Activated naive CD8-positive, alpha-beta T cell treated with anti-CD3 and anti-CD28 coated beads for 36 hours (primary cell): ENCODE results near the gene HUNK. TPM values are rescaled to one million over a fixed set of nuclear protein-coding genes. Genes with fewer than 3 reads are reported as not detected.
"Not testable (repeated sequence)": the region's sequence is repeated elsewhere in the genome, so short reads cannot be mapped to it uniquely, and the experiment has no call there.

Experiments
- DNase-seq: peaks from one replicate; pipeline ENCODE4 v3.0.0; 2021
- H3K27ac Mint-ChIP-seq: one replicate; pipeline ENCODE4 v1.8.0; 2022; ENCODE audit warnings: mild to moderate bottlenecking, moderate library complexity, mixed read lengths
- H3K27me3 Mint-ChIP-seq: one replicate; pipeline ENCODE4 v1.8.0; 2022; ENCODE audit warnings: mild to moderate bottlenecking, mixed read lengths
- H3K36me3 Mint-ChIP-seq: one replicate; pipeline ENCODE4 v1.8.0; 2021; ENCODE audit warnings: mild to moderate bottlenecking, mixed read lengths
- H3K4me1 Mint-ChIP-seq: one replicate; pipeline ENCODE4 v1.8.0; 2021; ENCODE audit warnings: mixed read lengths
- H3K4me3 Mint-ChIP-seq: one replicate; pipeline ENCODE4 v1.8.0; 2022; ENCODE audit warnings: mild to moderate bottlenecking, moderate library complexity, mixed read lengths
- H3K9me3 Mint-ChIP-seq: one replicate; pipeline ENCODE4 v1.8.0; 2022; ENCODE audit warnings: mixed read lengths
- total RNA-seq, 2 experiments: library from RNA; stranded (reverse); gene quantifications; one replicate each; pipeline ENCODE4 v1.2.3, GENCODE V29; 2021

HUNK gene
- total RNA-seq, 2 experiments from 2014 or later: 0.42 to 0.54 TPM

DNA sequence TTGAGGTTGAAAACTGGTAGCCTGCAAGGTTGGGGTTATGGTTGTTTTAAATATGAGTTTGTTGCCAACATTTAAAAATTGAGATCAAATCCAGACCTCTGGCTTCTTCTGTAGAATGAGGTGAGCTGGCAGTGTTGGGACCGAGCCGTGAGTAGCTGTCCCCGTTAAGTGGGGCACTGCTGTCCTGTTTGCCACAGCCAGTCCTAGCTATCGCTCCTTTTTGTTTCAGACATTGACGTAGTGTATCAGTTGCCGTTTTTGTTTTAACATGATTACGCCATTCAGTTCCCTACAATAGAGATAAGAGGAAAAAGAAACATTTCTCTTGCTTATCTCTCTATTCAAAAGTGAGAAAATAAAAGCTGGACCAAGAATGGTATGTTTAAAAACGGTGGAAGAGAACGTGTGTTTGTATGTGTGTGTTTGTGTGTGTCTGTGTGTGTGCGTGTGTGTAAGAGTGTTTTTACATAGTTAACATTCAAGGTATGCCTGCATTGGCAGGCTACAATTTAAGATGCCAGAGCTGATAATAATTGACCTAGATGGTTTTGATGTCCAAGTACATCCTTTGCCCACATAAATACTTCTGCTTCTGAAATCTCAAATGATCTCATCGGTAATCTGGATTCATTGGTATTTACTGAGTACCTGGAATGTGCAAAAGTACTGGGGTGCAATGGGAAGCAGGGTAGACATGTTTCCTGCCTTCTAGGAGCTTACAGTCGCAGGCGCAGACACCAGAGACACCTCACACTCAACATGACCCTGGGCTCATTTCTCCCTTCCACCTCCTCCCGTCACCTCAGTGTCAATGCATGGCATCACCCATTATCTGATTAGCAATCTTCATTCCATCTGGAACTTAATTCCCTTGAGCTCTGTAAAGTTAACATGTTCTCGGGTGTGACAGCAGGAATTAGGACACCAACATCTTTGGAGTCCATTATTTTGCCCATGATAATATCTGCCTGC is 65.8 kb downstream of the HUNK start:
- Mint-ChIP-seq H3K4me3 (no peak overlapping the region), H3K4me1 (peaks cover 2% of the 10 kb centered on the region), H3K9me3 (no peaks in the 10 kb centered on the region), H3K27me3 (peaks cover 8% of the 10 kb centered on the region), H3K36me3 (no peaks in the 10 kb centered on the region), H3K27ac (no peak overlapping the region)
- DNase-seq: no peak

DNA sequence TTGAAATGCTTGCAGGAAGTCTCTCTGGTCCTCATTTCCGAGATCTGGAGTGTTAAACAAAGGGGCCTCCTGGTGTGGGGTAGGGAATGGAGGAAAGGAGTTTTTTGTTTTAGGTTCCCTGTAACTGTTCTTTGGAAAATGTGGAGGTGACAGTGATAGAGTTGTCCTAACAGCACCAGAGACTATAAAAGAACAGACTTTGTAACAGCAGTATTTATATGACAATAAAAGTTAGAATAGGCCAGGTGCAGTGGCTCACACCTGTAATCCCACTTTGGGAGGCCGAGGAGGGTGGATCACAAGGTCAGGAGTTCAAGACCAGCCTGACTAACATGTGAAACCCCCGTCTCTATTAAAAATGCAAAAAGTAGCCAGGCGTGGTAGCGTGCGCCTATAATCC is 68.9 kb downstream of the HUNK start:
- Mint-ChIP-seq H3K4me1 (peaks cover 6% of the 10 kb centered on the region), H3K4me3 (no peak overlapping the region), H3K36me3 (peaks cover 2% of the 10 kb centered on the region), H3K27ac (no peak overlapping the region), H3K27me3 (peaks cover 7% of the 10 kb centered on the region), H3K9me3 (no peaks in the 10 kb centered on the region)
- DNase-seq: no peak

- H3K27me3 Mint-ChIP-seq: peaks cover 7% of the 10 kb centered on the region
- no peak overlapping the region for H3K27ac Mint-ChIP-seq
- DNase-seq: no peak
- no peaks in the 10 kb centered on the region for H3K9me3 Mint-ChIP-seq
- H3K4me1 Mint-ChIP-seq: peaks cover 6% of the 10 kb centered on the region
- no peak overlapping the region for H3K4me3 Mint-ChIP-seq
- H3K36me3 Mint-ChIP-seq: peaks cover 2% of the 10 kb centered on the region
These were observed 70.7 kb downstream of the HUNK start for GRCh38 chr21:31943561-31943960.

- H3K36me3 Mint-ChIP-seq: peaks cover 2% of the 10 kb centered on the region
- DNase-seq: no peak
- no peak overlapping the region for H3K27ac Mint-ChIP-seq
- H3K27me3 Mint-ChIP-seq: peaks cover 7% of the 10 kb centered on the region
- peaks cover 13% of the 10 kb centered on the region for H3K4me1 Mint-ChIP-seq
- H3K9me3 Mint-ChIP-seq: no peaks in the 10 kb centered on the region
- H3K4me3 Mint-ChIP-seq: no peak overlapping the region
These were observed 72.3 kb downstream of the HUNK start for GRCh38 chr21:31945141-31945540.

GRCh38 chr21:31945546-31945945 is 72.7 kb downstream of the HUNK start:
- Mint-ChIP-seq H3K4me1 (peaks cover 14% of the 10 kb centered on the region), H3K9me3 (no peaks in the 10 kb centered on the region), H3K36me3 (peaks cover 2% of the 10 kb centered on the region), H3K27ac (no peak overlapping the region), H3K4me3 (no peak overlapping the region), H3K27me3 (peaks cover 7% of the 10 kb centered on the region)
- no peak for DNase-seq

GRCh38 chr21:31946231-31946630 is 73.4 kb downstream of the HUNK start:
- H3K27ac Mint-ChIP-seq: no peak overlapping the region
- H3K4me3 Mint-ChIP-seq: no peak overlapping the region
- peaks cover 7% of the 10 kb centered on the region for H3K27me3 Mint-ChIP-seq

GRCh38 chr21:31946876-31947550 is 74.2 kb downstream of the HUNK start:
- not testable (repeated sequence) for DNase-seq, H3K27me3 Mint-ChIP-seq, H3K36me3 Mint-ChIP-seq, H3K9me3 Mint-ChIP-seq, H3K4me3 Mint-ChIP-seq, H3K27ac Mint-ChIP-seq
- peaks cover 14% of the 10 kb centered on the region for H3K4me1 Mint-ChIP-seq

More at GRCh38 chr21:31946231-31946630, 73.4 kb downstream of the HUNK start:
- DNase-seq: no peak
- Mint-ChIP-seq H3K4me1 (peaks cover 14% of the 10 kb centered on the region), H3K36me3 (peaks cover 2% of the 10 kb centered on the region), H3K9me3 (no peaks in the 10 kb centered on the region)

GRCh38 chr21:31948676-31949075 is 75.9 kb downstream of the HUNK start:
- no peak overlapping the region for H3K4me3 Mint-ChIP-seq
- no peak overlapping the region for H3K27ac Mint-ChIP-seq
- peaks cover 14% of the 10 kb centered on the region for H3K4me1 Mint-ChIP-seq
- peaks cover 2% of the 10 kb centered on the region for H3K36me3 Mint-ChIP-seq
- no peaks in the 10 kb centered on the region for H3K27me3 Mint-ChIP-seq
- no peaks in the 10 kb centered on the region for H3K9me3 Mint-ChIP-seq
- DNase-seq: no peak

GRCh38 chr21:31952828-31953227 is 80.0 kb downstream of the HUNK start:
- H3K27me3 Mint-ChIP-seq: no peaks in the 10 kb centered on the region
- no peak overlapping the region for H3K27ac Mint-ChIP-seq
- H3K4me3 Mint-ChIP-seq: no peak overlapping the region
- H3K36me3 Mint-ChIP-seq: no peaks in the 10 kb centered on the region
- H3K4me1 Mint-ChIP-seq: peaks cover 21% of the 10 kb centered on the region
- no peak for DNase-seq
- H3K9me3 Mint-ChIP-seq: no peaks in the 10 kb centered on the region

DNA sequence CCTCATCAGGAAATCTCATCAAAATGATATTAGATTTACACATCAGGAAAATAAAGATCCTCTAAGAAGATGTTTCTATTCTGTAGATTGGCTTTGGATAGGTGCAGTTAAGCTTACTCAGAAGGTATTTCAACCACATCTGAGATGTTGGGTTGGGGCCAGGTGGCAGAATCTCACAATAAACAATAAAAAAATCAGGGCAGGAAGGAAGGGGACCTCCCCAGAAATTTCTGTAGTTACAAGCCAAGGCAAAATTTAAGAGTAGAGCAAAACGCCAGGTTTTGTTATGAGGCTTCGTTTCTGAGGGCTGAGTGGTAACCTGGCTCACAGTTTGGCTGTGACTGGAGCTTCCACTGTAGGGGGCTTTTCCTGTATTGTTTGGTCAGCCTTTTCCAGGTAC is 84.8 kb downstream of the HUNK start:
- no peak for DNase-seq
- peaks cover 6% of the 10 kb centered on the region for H3K9me3 Mint-ChIP-seq
- H3K27me3 Mint-ChIP-seq: peaks cover 7% of the 10 kb centered on the region
- H3K36me3 Mint-ChIP-seq: peaks cover 3% of the 10 kb centered on the region
- no peak overlapping the region for H3K4me3 Mint-ChIP-seq
- peaks cover 22% of the 10 kb centered on the region for H3K4me1 Mint-ChIP-seq
- no peak overlapping the region for H3K27ac Mint-ChIP-seq

- no peak overlapping the region for H3K4me3 Mint-ChIP-seq
- H3K27ac Mint-ChIP-seq: no peak overlapping the region
- peaks cover 7% of the 10 kb centered on the region for H3K27me3 Mint-ChIP-seq
- DNase-seq: no peak
- H3K9me3 Mint-ChIP-seq: peaks cover 6% of the 10 kb centered on the region
- peaks cover 22% of the 10 kb centered on the region for H3K4me1 Mint-ChIP-seq
- peaks cover 3% of the 10 kb centered on the region for H3K36me3 Mint-ChIP-seq
These were observed 87.1 kb downstream of the HUNK start for GRCh38 chr21:31959881-31960280.

- DNase-seq: no peak
- H3K4me1 Mint-ChIP-seq: peaks cover 22% of the 10 kb centered on the region
- peaks cover 6% of the 10 kb centered on the region for H3K9me3 Mint-ChIP-seq
- no peak overlapping the region for H3K27ac Mint-ChIP-seq
- H3K4me3 Mint-ChIP-seq: no peak overlapping the region
- peaks cover 7% of the 10 kb centered on the region for H3K27me3 Mint-ChIP-seq
- peaks cover 3% of the 10 kb centered on the region for H3K36me3 Mint-ChIP-seq
These were observed 88.2 kb downstream of the HUNK start for GRCh38 chr21:31961027-31961426.

GRCh38 chr21:31961704-31962103 is 88.9 kb downstream of the HUNK start:
- Mint-ChIP-seq H3K27me3 (peaks cover 7% of the 10 kb centered on the region), H3K4me1 (peaks cover 18% of the 10 kb centered on the region), H3K36me3 (peaks cover 3% of the 10 kb centered on the region), H3K9me3 (peaks cover 6% of the 10 kb centered on the region), H3K27ac (no peak overlapping the region), H3K4me3 (no peak overlapping the region)
- no peak for DNase-seq

DNA sequence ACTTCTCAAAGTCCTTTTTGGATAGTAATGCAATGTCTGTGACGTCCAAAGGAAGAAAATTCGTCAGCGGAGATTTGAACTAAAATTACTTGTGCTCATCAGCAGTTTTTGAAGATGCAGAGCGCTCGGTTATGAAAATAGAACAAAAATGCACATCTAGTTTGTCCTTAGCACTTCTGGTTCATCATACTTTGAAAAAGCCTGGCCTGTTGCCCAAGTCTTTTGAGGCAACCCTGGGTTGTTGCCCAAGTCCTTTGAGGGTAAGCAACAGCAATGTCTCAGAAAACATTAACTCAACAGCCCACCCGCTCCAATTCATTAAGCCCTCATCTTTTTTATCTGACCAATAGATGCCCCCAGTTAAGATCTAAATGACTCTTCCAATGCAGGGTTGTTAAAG is 91.9 kb downstream of the HUNK start:
- Mint-ChIP-seq H3K4me3 (no peak overlapping the region), H3K36me3 (peaks cover 3% of the 10 kb centered on the region), H3K4me1 (peaks cover 2% of the 10 kb centered on the region), H3K27me3 (peaks cover 7% of the 10 kb centered on the region), H3K27ac (no peak overlapping the region), H3K9me3 (peaks cover 6% of the 10 kb centered on the region)
- no peak for DNase-seq

DNA sequence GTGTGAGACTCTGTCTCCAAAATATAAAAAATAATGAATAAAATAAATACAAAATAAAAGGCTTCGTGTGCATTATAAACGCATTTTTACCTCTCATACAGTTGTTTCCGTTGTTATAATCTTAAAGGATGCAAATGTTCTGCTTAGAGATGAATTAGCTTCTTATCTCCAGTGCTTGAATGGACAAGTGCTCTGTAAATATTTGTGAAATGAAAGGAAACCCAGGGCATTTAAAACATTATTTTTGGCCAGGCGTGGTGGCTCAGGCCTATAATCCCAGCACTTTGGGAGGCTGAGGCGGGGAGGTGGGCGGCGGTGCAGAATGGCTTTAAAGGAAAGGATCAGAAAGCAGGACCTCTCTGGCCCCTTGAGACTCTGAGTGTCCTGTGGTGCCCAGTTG is 94.5 kb downstream of the HUNK start:
- H3K36me3 Mint-ChIP-seq: no peaks in the 10 kb centered on the region
- H3K27me3 Mint-ChIP-seq: no peaks in the 10 kb centered on the region
- H3K9me3 Mint-ChIP-seq: no peaks in the 10 kb centered on the region
- DNase-seq: no peak
- no peak overlapping the region for H3K4me3 Mint-ChIP-seq
- H3K4me1 Mint-ChIP-seq: peaks cover 8% of the 10 kb centered on the region
- H3K27ac Mint-ChIP-seq: no peak overlapping the region
